HS-27A (cell line): Measurements from ENCODE around the gene GALNS.
A peak's percentile ranks its signal among the peaks of the same experiment; 100 is the strongest.
"Not testable (repeated sequence)": the region's sequence is repeated elsewhere in the genome, so short reads cannot be mapped to it uniquely, and the experiment has no call there.

Experiments used
- DNase-seq: peaks from one replicate; pipeline ENCODE4 v3.0.0-alpha.2; 2012; ENCODE audit warnings: low read depth, missing footprints

The GALNS gene

DNA sequence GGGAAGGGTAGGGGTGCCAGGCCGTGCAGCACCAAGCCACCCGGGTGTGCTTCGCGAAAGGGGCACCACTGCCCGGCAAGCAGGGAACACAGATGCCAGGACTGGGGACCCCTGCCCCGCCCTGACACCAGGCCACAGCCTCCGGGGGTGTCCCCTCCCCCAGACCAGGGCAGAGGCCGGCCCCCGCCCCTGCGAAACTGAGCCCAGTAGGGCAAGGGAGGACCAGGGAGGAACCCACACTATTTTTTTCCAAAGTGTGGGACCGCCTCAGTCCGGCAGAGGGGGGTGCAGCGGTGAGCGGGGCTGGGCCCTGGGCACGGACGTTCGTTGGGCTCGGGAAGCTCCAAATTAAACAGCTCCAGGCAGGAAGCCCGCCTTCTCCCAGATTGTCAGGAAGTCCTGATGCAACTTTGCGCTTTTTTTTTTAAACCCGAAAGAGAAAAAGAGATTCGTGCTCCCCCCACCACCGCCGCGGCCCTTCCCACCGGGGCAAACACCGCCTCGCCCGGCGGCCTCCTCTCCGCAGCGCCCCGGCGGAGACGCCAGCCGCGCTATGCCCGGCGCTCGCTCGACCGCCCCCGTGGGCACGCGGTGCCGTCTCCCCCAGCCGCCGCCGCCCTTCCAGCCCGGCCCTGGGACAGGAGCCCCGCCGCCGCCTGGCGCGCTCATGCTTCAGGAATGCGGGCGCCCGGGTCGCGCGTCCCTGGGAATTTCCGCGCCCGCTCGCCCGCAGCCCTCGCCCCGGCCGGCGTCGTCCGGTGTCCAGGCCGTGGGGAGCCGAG, 72.5 kb downstream of the GALNS start:
- DNase-seq = no peak

DNA sequence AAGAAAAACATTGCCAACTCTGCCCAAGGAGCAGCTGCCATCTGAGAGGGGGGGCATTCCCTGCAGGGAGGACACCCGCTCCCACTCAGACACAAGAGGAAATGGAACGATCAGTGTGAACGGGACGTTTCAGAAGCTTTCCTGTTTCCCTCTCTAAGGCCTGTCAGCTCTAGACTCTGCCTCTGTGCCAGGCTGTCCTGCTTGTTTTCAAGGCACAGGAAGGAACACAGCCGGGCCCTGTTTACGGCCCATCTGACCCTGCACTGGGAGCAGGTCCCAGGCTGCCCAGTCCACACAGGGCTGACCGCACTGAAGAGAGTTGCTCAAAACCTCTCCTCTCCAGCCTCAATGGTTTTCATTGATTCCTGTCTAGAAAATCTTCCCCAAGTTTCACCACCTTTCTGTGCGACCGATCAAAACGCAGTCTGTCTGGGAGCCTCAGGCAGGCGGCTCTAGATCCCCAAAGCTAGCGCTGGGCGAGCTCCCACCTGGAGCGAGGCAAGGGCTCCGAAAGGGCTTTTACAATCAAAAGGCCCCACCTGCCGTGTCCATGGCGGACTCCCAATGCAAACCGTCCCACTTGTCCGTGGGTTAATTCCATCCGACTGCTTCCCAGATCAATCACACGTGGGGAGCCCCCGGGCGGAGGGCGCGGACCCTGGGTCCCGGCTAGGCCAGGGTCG, 73.2 kb downstream of the GALNS start:
- no peak for DNase-seq

DNA sequence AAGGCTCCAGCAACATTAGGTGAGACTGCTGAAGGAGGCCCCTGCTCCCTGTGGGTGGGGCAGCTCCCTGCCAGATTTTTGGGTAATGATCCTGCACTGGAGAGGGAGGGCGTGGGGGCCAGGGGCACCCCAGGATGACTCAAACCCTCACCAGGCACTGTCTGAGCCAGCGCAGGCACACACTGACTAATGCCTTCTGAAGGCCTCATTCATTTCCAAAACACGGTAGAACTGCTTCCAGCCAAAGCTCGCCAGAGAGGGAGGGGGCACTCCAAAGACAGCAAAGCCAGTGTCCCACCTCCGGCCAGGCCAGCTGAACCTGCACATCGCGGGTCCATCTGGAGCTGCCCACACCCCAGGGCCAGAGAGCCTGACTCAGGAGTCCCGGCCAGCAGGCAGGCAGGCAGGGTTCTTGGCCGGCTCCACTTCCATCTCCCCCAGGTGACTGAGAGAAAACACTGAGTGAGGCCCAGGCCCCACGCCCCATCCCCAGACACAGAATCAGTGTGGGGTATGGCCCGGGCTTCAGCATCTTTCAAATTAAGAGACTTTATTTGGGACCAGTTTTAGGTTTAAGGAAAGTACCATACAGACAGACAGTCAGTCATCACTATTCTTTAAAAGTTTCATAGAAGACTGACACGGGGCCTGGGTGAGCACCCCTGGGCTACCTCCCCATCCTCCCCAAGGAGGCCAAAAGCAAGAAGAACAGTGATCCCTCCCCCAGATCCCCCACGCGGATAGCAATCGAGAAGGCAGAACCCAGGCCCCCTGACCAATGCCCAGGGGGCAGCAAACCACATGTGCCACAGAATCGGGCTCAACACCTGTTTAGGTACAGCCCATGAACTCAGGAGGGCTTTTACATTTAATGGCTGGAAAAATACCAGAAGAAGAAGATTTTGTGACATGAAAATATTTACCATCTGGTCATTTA, 74.0 kb downstream of the GALNS start:
- DNase-seq = peak; percentile 80

DNA sequence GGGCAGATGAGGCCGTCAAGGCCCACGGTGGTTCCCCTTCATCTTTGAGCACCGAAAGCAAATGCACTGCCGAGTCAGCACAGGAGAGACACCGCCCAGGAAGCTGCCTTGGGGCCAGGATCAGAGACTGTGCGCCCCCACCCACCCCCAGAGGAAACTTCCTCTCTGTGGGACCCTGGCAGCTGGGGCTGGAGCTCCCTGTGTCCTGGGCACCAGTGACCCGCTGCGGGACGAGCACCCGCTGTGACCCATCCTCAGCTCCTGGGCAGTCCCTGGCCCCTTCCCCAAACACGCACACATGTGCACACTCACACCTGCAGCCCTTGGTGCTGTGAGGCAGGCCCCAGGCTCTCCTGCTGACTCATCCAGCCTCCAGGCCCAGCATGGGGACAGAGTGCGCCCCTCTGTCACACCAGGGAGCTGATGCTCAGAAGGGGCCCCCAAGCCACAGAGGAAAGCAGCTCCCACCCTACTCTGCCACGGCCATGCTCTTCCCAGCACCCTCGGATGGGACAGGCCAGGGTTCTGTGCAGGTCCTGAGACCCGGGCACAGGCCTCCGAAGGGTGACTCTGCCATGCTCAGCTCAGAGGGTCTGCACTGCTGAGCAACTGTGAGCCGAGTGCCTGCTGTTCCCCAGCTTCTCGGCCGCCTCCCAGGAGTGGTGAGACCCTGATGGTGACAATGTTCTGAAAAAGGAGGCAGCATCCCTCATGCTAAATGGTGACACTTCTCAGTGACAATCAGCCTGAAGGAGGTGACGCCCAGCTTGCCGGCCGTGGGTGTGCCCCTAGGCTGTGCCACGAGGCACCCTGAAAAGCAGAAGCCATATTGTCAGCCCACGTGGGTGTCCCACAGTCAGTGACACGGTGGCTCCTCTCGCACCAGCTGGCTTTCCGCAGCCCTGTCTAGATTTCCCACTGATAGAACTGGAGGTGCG, 75.3 kb downstream of the GALNS start:
- DNase-seq = no peak

DNA sequence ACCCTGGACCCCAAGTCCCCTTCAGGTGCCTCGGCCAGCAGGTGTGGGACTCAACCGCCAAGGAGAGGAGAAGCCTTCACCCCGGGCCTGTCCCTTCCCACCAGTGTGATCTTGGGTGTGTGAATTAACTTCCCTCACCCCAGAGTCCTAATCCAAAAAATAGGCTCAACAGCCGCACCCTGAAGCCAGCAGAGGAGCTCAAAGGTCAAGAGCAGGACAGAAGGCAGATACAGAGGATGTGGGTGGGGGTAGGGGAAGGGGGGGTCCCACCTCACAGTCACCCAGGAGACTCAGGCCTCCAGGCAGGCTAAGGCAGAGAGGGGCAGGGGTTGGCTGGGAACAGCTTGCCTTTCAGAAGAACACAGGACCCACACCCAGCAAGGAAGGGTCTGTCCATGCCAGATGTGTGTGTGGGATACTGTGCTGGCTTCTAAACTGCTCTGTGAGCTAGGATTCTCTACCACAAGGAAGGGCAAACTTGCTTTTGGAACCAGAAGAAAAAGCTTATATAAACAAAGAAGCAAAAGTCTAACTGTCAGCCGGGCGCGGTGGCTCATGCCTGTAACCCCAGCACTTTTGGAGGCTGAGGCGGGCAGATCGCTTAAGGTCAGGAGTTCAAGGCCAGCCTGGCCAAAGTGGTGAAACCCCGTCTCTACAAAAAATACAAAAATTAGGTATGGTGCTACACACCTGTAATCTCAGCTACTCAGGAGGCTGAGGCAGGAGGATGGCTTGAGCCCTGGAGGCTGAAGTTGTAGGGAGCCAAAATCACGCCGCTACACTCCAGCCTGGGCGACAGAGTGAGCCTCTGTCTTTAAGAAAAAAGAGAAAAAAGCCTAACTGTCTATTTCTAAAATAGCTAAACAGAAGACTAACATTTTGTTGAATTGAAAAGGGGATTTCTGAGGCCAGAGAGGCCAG, 76.3 kb downstream of the GALNS start:
- no peak for DNase-seq

DNA sequence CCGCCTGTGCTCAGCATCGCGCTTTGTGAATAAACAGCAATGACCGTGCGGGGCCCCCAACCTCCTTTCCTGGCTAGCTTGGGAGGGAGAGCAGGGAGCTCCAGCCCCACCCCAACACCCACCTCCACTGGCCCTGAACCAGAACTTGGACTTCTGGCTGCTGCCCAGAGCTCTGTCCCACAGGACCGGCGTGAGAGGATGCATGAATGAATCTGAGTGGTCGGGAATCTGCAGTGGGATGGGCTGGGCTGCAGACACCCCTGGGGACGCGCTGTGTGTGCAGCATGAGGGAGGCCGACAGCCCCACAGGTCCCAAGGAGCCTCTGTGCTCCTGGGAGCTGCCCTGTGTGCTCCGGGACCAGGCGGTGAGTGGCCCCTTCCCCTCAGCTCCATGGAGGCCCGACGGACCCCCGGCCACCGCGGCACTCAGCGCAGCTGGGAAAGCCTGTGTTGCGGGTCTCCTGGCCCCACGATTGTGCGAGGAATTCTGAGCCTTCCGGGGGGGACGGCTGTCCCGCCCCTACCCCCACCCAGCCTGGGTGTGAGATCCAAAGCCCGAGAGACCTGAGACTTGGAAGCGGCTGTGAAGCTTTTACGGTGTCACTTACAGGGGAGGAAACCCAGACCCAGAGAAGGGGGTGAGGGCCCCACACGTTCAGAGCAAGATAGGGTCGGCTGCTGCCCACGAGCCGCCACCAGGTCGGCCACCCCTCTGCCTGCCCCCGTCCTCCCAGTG, 77.2 kb downstream of the GALNS start:
- no peak for DNase-seq

DNA sequence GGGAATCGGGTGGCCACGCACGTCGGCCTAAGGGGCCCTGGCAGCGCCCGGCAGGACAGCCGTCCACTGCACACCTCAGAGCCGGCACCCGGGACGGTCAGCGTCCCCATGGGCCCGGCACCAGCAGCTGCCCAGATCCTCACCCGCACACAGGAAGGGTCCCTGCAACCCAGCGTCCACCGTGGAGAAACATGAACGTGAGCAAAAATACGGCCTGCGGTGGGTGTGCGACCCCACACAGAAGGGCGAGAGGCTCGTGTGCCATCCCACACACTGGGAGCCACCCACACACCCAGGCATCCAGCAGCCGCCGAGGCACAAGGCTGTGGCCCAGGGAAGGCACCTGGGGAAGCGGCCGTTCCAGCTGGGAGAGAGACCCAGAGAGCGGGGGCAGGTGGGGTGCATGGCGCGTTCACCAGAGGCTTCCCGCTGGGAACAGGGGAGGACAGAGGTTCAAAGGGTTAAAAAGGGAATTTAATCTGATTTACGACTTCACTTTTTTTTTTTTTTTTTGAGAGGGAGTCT, 78.1 kb downstream of the GALNS start:
- DNase-seq = no peak

DNA sequence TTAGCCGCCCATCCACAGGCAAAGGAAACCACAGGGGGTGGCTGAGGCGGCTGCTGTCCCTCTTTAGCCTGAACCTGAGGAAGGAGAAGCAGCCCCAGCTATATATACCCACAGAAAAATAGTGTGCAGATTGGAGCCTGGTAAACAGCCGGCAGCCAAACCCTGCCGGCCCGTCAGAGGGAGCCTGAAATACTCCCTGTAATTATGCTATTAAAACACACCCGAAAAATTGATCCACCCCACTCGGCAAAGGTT, 78.5 kb downstream of the GALNS start:
- no peak for DNase-seq

DNA sequence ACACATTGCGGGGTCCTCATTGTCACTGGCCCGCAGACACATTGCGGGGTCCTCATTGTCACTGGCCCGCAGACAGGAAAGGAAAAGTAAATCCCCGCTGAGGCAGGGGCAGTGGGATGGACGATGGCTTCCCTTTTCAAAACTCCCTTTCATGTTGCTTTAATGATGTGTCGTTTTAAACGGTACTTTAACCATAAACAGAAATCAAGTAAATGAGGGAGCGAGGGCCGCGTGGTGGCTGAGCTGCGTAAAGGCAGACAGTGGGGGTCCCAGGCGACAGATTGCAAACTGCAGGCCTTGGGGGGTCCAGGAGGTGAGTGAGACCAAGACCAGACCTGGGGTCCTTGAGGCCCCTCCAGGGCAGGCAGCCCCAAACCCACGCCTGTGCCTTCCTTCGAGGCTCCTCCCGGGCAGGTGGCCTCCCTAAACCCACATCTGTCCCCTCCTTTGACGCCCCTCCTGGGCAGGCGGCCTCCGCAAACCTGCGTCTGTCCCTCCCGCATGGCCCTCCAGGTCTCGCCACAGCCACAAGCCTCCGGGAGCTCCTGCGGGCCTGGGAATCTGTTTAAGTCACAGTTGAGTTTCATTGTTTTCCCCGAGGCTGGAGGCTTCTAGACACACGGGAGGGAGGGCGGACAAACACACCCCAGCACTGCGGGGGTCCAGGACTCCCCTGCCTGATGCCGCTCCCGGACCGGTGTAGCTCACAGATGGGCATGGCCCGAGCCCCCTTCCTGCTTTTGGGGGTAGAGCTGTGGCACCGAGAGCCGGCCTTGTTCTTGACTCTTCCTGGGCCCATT, 79.1 kb downstream of the GALNS start:
- no peak for DNase-seq

DNA sequence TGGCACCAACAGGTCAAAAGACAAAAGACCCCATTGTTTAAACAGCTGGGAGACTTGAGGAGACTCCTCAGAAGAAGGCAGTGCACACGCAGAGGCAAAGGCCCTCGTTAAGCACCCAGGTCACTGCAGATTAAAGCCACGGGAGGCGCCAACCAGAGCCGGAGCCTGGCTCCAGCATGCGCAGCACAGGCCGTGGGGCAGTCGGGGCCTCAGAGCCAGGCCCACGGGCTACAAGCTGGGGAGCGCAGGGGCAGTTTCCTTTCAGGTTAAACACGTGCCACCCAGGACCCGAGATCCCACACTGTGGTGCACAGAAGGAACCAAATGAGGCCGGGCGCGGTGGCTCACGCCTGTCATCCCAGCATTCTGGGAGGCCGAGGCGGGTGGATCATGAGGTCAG, 80.9 kb downstream of the GALNS start:
- DNase-seq = no peak

DNA sequence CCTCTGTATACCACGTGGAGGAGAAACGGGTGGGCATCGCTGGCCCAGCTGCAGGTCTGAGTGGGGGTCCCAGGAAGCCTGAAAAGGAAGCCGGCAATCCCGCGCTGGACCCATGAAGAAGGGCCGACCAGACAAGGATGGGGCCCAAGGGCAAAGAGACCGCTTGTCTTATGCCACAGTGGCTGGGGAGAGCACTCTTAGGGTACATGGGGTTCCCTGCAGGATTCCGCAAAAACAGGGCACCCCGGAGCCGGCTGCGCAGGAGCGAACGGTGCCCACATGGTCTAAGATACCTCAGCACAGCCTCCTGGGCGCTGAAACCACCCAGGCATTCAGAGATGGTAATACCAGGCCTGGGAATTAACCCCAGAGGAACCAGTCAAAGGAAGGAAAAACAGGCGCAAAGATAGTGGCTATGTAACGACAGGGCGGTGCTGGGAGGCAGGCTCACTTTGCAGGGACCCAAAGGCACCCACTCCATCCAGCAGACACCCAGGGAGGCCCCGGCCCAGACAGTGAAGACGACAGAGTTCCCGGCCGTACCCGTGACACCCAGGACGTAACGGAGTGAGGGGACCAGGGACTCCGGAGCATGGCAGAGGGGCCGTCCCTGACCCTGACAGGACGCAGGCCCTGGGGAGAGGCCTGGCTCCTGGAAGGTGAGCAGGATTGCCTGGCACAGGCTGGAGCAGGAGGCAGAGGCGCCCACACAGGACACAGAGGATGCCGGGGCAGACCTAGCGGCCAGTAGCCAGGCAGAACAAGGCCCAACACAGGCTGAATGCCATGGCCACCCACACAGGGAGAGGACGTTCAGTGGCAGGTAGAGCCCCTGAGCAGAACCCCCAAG, 82.0 kb downstream of the GALNS start:
- no peak for DNase-seq

DNA sequence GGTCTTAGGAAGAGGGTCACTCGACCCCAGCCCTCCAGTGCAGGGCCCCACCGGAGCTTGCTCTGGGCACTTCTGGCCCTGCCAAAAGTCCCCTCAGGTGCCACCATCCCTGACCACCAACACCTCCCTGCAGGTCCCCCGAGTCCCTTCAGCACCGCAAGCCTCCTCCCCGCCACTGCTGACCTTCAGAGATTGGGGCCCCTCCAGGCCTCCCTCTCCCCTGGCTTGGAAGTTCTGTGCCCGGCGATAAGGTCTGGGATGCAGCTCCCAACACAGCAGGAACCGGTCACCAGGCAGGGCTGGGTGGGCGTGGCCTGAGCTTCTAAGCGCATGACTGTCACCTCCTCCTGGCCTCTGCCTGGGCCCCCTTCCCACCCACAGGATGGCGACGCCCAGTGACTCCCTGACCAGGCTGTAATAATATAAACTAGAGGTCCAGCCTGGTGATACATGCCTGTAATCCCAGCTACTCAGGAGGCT, 82.9 kb downstream of the GALNS start:
- no peak for DNase-seq

DNA sequence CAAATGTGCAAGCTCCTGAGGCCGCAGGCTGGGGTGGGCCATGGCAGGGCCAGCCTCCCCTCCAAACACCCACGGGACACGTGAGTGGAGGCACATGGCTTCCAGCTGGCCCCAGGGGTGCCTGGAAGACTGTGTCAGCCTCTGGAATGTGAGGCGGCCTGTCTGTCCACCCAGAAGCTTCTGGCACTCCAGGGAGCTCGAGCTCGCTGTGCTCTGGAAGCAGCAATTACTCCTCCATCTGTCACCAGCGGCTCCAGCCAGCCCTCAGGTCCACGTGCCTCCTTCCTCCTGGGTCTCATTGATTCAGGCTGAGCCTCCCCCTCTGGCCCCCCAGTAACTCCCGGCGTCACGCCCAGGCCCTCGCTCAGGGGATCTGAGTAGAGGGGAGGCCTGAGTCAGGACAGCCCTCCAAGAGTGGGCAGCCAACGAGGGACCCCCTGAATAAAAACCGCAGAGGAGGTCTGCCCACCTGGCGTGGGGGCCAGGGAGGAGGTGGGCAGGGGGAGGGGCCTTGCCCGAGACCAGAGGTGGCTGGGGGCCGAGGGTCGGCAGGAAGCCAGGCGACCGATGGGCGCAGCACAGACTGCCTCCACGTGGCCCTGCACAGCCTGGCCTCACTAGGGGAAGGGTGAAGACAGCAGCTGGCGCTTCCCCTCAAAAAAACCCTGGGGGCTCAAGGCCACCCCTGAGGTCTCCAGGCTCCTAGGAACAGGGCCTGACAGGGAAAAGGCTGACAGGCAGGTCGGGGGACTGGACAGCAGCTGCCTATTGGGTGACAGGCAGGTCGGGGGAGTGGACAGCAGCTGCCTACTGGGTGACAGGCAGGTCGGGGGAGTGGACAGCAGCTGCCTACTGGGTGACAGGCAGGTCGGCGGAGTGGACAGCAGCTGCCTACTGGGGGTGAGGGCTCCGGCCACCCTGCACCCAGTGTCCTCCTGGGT, 83.6 kb downstream of the GALNS start:
- peak; percentile 67 for DNase-seq

DNA sequence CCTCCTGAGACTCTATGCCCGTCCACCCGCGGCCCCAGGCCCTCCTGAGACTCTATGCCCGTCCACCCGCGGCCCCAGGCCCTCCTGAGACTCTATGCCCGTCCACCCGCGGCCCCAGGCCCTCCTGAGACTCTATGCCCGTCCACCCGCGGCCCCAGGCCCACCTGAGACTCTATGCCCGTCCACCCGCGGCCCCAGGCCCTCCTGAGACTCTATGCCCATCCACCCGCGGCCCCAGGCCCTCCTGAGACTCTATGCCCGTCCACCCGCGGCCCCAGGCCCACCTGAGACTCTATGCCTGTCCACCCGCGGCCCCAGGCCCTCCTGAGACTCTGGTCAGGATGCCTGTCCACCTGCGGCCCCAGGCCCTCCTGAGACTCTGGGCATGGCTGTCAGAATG, 85.0 kb downstream of the GALNS start:
- DNase-seq = not testable (repeated sequence)

DNA sequence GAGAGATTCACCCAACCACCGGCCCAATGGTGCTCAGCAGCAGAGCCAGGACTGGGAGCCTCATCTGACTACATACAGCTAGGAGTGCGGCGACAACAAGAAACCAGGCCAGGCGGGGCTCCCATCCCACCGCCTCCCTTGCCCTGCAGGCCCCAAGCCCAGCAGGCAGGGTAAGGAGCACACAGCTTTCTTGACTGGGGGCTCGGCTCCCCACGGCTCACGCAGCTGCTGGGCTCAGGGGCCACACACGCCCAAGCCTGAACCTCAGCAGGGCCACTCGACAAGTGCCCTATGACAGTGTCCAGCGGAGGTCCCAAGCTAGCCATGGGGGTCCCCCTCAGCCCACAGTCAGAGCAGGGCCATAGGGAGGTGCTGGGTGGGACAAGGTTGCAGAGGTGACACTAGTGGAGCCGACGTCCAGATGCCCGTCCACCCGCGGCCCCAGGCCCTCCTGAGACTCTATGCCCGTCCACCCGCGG, 85.4 kb downstream of the GALNS start:
- DNase-seq = no peak
